Stimulated activated CD8-positive, alpha-beta memory T cell treated with anti-CD3 and anti-CD28 coated beads, Interleukin-2, amount 100 ng/mL, for 48 hours (primary cell): Measurements from ENCODE around the gene KRTAP6-2.

Experiments used
- DNase-seq, 2 donors: peaks; one replicate each; pipeline ENCODE4 v3.0.0-alpha.2; 2020; ENCODE audit warnings: low read depth in 2 of 2

The KRTAP6-2 gene

DNA sequence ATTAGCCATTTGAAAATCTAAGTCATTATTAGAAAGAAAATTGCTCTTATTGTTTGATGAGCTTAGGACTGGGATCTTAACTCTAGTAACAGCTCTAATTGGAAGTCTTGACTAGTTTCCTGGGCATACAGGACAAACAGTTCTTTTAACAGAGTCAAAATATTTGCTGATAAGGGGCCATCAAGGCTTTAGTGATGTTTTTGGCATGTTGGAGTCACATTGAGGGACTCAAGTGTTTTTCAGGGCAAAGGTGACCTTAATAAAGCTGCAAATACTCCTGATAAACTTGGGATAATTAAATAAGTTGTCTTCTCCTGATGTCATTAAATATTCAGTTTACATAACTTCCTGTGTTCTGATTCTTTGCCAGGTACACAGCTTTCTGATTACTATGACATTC is 31.1 kb downstream of the KRTAP6-2 start:
- no peak for DNase-seq

- no peak for DNase-seq
These were observed 35.1 kb downstream of the KRTAP6-2 start for GRCh38 chr21:30563630-30564029.

GRCh38 chr21:30563072-30563471 is 35.6 kb downstream of the KRTAP6-2 start:
- DNase-seq = no peak

DNA sequence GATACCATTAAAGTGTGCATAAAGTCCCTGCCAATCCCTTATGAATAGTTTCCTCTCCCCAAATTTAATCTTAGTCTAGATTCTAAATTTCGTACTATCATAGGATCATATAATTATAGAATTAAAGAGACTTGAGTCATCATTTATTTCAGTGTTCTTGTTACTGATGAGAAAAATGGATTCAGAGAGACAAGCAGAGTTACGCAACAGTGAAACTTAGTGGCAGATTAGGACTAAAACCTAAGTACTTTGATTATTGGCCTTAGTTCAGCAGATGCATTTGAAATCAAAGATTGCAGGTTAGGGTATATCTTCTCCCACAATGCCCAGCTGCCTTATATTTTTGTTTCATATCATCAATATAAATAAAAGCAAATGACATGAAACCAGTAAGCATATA is 36.7 kb downstream of the KRTAP6-2 start:
- no peak for DNase-seq

GRCh38 chr21:30561264-30561895 is 37.3 kb downstream of the KRTAP6-2 start, which contains the start of gene KRTAP19-7:
Gene KRTAP19-7 (minus strand): TSS chr21:30561314. CDS start chr21:30561289, 25 bp downstream.
- no peak for DNase-seq

DNA sequence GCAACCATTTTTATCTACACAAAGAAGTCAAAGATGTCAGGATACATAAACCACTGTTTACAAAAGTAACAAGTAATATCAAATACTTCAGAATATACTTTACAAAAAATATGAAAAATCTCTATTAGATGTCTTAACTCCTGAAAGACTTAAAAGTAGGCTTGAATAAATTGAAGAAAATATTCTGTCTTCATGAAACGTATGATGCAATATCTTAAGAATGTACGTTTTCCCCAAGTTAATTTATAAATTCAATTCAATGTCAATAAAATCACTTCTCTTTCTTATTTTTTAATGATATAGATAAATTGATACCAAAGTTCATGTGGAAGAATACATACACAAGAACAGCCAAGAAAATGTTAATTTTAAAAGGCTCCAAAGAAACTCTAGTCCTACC is 43.6 kb downstream of the KRTAP6-2 start:
- no peak for DNase-seq

GRCh38 chr21:30552782-30553181 is 45.9 kb downstream of the KRTAP6-2 start:
- DNase-seq = no peak
